ENCODE measurements around the gene PNMA6E.

DNA sequence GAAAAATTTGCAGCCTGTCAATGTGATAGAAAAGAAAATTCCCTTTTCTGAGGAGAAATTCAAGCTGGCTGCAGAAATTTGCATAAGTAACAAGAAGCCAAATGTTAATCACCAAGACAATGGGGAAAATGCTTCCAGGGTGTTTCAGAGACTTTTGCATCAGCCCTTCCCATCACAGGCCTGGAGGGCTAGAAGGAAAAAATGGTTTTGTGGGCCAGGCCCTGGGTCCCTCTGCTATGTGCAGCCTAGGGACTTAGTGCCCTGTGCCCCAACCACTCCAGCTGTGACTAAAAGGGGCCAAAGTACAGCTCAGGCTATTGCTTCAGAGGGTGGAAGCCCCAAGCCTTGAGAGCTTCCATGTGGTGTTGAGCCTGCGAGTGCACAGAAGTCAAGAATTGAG, 43.3 kb downstream of the PNMA6E start:
- TF ChIP-seq, protein P1, sequence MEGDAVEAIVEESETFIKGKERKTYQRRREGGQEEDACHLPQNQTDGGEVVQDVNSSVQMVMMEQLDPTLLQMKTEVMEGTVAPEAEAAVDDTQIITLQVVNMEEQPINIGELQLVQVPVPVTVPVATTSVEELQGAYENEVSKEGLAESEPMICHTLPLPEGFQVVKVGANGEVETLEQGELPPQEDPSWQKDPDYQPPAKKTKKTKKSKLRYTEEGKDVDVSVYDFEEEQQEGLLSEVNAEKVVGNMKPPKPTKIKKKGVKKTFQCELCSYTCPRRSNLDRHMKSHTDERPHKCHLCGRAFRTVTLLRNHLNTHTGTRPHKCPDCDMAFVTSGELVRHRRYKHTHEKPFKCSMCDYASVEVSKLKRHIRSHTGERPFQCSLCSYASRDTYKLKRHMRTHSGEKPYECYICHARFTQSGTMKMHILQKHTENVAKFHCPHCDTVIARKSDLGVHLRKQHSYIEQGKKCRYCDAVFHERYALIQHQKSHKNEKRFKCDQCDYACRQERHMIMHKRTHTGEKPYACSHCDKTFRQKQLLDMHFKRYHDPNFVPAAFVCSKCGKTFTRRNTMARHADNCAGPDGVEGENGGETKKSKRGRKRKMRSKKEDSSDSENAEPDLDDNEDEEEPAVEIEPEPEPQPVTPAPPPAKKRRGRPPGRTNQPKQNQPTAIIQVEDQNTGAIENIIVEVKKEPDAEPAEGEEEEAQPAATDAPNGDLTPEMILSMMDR (IDR thresholded peaks at IDR 0.05; ENCODE audit: insufficient read depth, low read depth, low read length) = no peak
- TF ChIP-seq EZH2 (IDR thresholded peaks at IDR 0.05; ENCODE audit: insufficient read depth, low read length) = no peak

Data from astrocyte (in vitro differentiated cells and primary cell).